GM12865 (cell line): ENCODE measurements around the gene HOXD3.

Experiments used
- DNase-seq: peaks from one replicate; pipeline ENCODE4 v3.0.0; 2010; ENCODE audit warnings: low read depth
- H3K4me3 ChIP-seq: 2 replicates; pipeline ENCODE4 v1.5.1; 2011; ENCODE audit warnings: mild to moderate bottlenecking, low read depth, low read length, control low read depth
- CTCF ChIP-seq: IDR thresholded peaks from 2 replicates; pipeline ENCODE4 v1.5.1; 2011; ENCODE audit warnings: low read length, control low read depth, low read depth, inconsistent platforms; ENCODE audit not compliant: insufficient read depth; ENCODE audit errors: missing control alignments

The HOXD3 gene

DNA sequence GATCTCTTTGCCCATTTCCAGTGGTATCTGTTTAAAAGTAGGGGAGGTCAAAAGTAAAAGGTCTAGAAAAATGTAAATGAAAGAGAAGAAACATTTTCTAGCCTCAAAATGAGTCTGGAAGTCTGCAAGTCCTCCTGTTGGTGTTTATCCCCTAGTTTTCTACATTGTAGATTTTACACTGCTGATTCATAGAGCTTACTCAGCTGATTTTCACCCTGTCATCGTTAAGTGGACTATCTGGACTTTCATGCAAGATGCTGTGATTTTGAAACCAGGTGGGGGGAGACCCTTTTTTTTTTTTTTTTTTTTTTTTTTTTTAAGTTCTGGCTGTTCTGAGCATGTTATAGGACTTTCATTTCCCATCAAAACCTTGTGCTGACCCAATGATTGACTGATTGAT is 10.3 kb downstream of the HOXD3 start:
- TF ChIP-seq CTCF: no peak
- no peak overlapping the region for H3K4me3 ChIP-seq
- no peak for DNase-seq

GRCh38 chr2:176169181-176169580 is 12.1 kb downstream of the HOXD3 start:
- H3K4me3 ChIP-seq: no peak overlapping the region
- no peak for DNase-seq
- TF ChIP-seq CTCF: no peak

DNA sequence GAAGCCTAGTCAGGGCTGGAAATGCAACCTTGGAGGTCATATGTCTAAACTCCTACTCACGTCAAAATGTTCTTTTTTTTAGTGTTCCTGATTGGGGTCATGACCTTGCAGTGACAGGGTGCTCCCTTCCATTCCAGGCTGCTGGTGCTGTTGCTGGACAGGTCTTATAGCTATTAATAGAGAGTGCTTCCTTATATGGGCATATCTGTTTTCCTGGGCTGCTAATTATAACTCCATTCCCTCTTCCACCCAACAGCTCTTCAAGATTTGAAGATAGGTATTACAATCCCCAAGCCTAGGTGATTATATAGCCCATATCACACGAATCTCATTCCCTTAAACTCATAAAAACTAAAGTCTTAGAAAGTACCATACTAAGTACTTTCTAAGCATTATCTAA is 12.6 kb downstream of the HOXD3 start:
- TF ChIP-seq CTCF: no peak
- DNase-seq: no peak

DNA sequence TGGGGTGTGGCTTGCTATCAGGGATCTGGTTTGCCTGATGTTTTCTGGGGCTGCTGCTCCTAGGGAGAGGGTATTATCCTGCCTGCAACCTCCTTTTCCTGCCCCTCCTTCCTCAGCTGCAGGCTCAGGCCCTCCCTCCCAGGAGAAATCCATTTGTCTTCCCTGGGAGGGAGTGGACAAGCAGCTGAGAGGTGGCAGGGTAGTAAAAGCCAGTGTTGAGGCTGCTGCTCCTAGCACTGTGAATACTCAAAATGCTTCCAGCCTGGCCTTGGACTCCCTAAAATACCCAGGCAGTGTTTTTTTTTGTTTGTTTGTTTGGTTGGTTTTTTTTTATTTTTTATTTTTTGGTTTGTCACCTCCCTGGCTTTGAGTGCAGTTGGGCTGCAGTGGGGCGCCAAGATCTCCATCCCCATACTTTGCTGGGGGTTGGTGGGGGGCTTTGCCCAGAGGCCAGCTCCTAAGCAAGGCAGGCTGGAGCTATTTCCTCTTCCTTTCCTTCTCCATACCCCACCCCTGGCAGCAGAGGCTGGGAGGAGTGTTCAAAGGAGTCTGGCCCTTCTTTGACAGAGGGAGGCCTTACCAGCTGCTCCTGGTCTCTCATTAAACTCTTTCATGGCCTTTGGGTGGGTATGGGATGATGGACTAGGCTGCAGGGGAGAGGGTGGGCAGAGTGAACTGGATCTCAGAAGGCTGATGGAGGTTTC is 13.6 kb downstream of the HOXD3 start:
- H3K4me3 ChIP-seq: no peak overlapping the region
- no peak for TF ChIP-seq CTCF
- DNase-seq: no peak

More for the DNA sequence above, 12.6 kb downstream of the HOXD3 start:
- H3K4me3 ChIP-seq: no peak overlapping the region

DNA sequence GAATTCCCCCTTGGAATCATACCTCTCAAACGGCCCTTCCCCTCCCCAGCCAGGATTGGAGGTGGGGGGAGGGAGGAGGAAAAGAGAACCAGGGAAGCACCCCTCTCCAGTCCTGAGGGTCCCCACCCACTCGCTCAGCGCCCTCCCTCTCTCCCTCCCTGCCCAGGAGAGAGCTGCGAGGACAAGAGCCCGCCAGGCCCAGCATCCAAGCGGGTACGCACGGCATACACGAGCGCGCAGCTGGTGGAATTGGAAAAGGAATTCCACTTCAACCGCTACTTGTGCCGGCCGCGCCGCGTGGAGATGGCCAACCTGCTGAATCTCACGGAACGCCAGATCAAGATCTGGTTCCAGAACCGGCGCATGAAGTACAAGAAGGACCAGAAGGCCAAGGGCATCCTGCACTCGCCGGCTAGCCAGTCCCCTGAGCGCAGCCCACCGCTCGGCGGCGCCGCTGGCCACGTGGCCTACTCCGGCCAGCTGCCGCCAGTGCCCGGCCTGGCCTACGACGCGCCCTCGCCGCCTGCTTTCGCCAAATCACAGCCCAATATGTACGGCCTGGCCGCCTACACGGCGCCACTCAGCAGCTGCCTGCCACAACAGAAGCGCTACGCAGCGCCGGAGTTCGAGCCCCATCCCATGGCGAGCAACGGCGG is 14.4 kb downstream of the HOXD3 start:
- no peak for DNase-seq
- no peak for TF ChIP-seq CTCF
- no peak overlapping the region for H3K4me3 ChIP-seq

- TF ChIP-seq CTCF: no peak
- DNase-seq: no peak
- no peak overlapping the region for H3K4me3 ChIP-seq
Measured at GRCh38 chr2:176172007-176172894, 15.1 kb downstream of the HOXD3 start.
